ENCODE data around the gene PRXL2A. TPM values are rescaled to one million over a fixed set of nuclear protein-coding genes. Genes with fewer than 3 reads are reported as not detected.

The PRXL2A gene
- total RNA-seq, 4 donors from 2014 or later: 65.1 to 106 (median 89.0) TPM

GRCh38 chr10:80373502-80373901 is 34.8 kb upstream of the PRXL2A start:
- WGBS, 2 donors: 73 to 81% methylated on average over 2 of the region's 2 CpGs
- TF ChIP-seq CTCF (IDR thresholded peaks at IDR 0.05): no peak
- no peak for TF ChIP-seq POLR2A (IDR thresholded peaks at IDR 0.05)
- intact Hi-C loops (cut with DNase I; ENCODE audit: low total_unique reads): no loop called here
- DNase-seq (ENCODE audit: low spot score in 2 of 2): no peak
- no peak overlapping the region for H3K4me3 ChIP-seq (ENCODE audit: low read depth, poor library complexity, severe bottlenecking)

DNA sequence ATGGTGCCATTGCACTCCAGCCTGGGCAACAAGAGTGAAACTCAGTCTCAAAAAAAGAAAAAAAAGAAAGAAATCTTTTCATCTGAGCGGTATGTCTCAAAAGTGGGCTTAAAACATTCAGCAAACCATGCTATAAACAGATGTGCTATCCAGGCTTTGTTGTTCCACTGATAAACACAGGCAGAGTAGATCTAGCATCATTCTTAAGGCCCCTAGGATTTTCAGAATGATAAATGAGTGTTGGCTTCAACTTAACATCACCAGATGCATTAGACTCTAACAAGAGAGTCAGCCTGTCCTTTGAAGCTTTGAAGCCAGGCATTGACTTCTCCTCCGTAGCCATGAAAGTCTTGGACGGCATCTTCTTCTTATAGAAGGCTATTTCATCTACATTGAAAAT is 28.6 kb upstream of the PRXL2A start:
- WGBS, 2 donors: 29 to 70% methylated on average over 2 to 3 of the region's 3 CpGs
- intact Hi-C loops (cut with DNase I; ENCODE audit: low total_unique reads): loop anchor here (10.0 kb wide), 1 partner anchor 135 kb away; no protein-coding TSS in a partner anchor

GRCh38 chr10:80380185-80380584 is 28.2 kb upstream of the PRXL2A start:
- TF ChIP-seq CTCF (IDR thresholded peaks at IDR 0.05) (no peak), POLR2A (IDR thresholded peaks at IDR 0.05) (no peak)
- intact Hi-C loops (cut with DNase I; ENCODE audit: low total_unique reads): loop anchor here (10.0 kb wide), 1 partner anchor 135 kb away; no protein-coding TSS in a partner anchor

More for the DNA sequence above, 28.6 kb upstream of the PRXL2A start:
- no peak for TF ChIP-seq CTCF (IDR thresholded peaks at IDR 0.05)
- no peak for TF ChIP-seq POLR2A (IDR thresholded peaks at IDR 0.05)
- H3K4me3 ChIP-seq (ENCODE audit: low read depth, poor library complexity, severe bottlenecking): no peak overlapping the region
- DNase-seq (ENCODE audit: low spot score in 2 of 2): no peak

DNA sequence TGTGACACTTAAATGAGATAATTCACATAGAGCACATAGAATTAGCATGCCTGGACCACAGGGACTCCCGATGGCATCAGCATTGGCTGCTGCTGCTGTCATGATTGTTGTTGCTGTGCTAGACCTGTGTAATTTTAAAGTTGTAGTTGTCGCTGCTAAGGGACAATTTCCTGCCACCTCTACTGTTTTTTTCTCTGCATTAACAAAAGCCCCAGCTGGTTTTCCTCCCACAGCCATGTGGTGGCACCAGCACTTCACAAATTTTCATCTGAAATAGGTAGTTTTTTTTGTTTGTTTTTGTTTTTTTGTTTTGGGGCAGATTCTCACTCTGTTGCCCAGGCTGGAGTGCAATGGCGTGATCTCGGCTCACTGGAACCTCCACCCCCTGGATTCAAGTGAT is 25.4 kb upstream of the PRXL2A start:
- intact Hi-C loops (cut with DNase I; ENCODE audit: low total_unique reads): loop anchor here (10.0 kb wide), 1 partner anchor 132 kb away; no protein-coding TSS in a partner anchor
- 10 to 13% methylated on average over 4 of the region's 4 CpGs for WGBS, 2 donors
- no peak for TF ChIP-seq POLR2A (IDR thresholded peaks at IDR 0.05)
- no peak for TF ChIP-seq CTCF (IDR thresholded peaks at IDR 0.05)
- no peak overlapping the region for H3K4me3 ChIP-seq (ENCODE audit: low read depth, poor library complexity, severe bottlenecking)
- DNase-seq (ENCODE audit: low spot score in 2 of 2): no peak

More at GRCh38 chr10:80380185-80380584, 28.2 kb upstream of the PRXL2A start:
- DNase-seq (ENCODE audit: low spot score in 2 of 2): no peak
- 87% methylated on average over 4 of the region's 4 CpGs for WGBS, 2 donors
- no peak overlapping the region for H3K4me3 ChIP-seq (ENCODE audit: low read depth, poor library complexity, severe bottlenecking)

DNA sequence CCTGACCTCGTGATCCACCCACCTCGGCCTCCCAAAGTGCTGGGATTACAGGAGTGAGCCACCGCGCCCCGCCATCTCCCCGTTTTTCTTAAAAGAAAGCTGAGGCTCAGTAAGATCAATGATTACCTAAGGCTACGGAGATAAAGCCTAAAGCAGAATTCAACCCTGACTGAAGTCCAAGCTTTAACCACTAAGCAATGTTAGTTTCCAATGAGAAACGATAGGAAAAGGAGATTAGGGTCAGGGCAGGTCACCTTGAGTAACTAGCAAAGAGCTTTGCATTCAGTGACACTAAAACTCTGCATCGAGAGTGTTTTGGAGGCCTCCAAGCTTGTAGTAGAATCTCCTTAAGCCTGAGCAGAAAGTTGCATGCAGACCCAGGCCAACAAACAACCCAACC is 17.6 kb upstream of the PRXL2A start:
- no peak for TF ChIP-seq CTCF (IDR thresholded peaks at IDR 0.05)
- TF ChIP-seq POLR2A (IDR thresholded peaks at IDR 0.05): no peak
- no peak overlapping the region for H3K4me3 ChIP-seq (ENCODE audit: low read depth, poor library complexity, severe bottlenecking)
- intact Hi-C loops (cut with DNase I; ENCODE audit: low total_unique reads): no loop called here
- 83 to 94% methylated on average over 9 of the region's 9 CpGs for WGBS, 2 donors
- no peak for DNase-seq (ENCODE audit: low spot score in 2 of 2)

GRCh38 chr10:80392250-80392649 is 16.1 kb upstream of the PRXL2A start:
- WGBS, 2 donors: 79 to 89% methylated on average over 6 of the region's 6 CpGs
- no peak for DNase-seq (ENCODE audit: low spot score in 2 of 2)
- H3K4me3 ChIP-seq (ENCODE audit: low read depth, poor library complexity, severe bottlenecking): no peak overlapping the region
- intact Hi-C loops (cut with DNase I; ENCODE audit: low total_unique reads): no loop called here
- TF ChIP-seq CTCF (IDR thresholded peaks at IDR 0.05): no peak
- TF ChIP-seq POLR2A (IDR thresholded peaks at IDR 0.05): no peak

All from lower leg skin (tissue), 4 donors.